Measurements from ENCODE around the gene CD7. TPM values are rescaled to one million over a fixed set of nuclear protein-coding genes. Genes with fewer than 3 reads are reported as not detected.

The CD7 gene
- total and polyA plus RNA-seq, 3 experiments from 2014 or later = 186 to 193 (median 190) TPM

DNA sequence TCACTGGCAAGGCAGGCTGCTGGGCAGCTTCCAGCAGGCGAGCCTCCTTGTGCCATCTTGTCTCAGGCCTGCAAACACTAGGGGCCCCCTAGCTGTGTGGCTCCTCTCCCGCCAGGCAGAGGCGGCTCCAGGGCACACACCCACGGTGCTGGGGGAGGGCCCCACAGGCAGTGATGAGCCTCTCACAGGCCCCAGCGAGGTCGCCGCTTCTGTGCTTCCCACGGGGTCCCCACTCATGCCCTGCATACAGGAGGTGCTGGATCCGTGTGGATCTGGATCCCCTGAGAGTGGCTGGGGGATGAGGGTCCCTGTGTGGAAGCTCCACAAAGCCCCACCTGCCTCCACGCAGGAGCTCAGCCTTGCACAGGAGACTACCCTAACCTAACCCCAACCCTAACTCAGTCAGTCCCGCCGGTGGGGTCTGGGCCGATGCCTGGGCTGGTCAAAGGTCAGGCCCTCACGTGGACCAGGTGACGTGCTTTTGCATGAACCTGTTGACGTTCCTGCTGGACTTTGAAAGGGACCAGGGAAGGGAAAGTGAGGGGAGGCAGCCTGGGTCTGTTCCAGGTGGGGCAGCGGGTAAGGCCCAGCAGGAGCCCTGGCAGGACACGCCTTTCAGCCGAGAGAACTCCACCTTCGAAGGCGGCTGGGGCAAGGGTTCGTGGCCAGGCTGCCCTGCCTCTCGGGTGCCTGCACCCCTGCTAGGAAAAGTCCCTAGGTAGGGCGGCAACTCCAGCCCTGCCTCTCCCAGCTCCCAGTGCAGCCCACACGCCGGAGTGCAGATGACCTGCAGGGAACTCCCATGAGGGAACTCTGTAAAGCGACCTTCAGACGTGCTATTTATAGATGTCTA, 11.0 kb upstream of the CD7 start:
- ChIA-PET POLR2A (no interaction called here), CTCF (no interaction called here)
- no peak overlapping the region for H3K4me3 ChIP-seq (ENCODE audit: low read length)
- H3K27ac ChIP-seq (ENCODE audit: low read depth, low read length) = no peak overlapping the region
- H3K27me3 Mint-ChIP-seq = peaks cover 5 to 9% of the 10 kb centered on the region in 2 donors
- no peaks in the 10 kb centered on the region for H3K36me3 ChIP-seq (ENCODE audit: insufficient read depth, low read length)
- no peaks in the 10 kb centered on the region for H3K9me3 ChIP-seq (ENCODE audit: low read length)
- no peak overlapping the region for H3K4me3 Mint-ChIP-seq
- H3K9me3 Mint-ChIP-seq = no peaks in the 10 kb centered on the region
- H3K4me1 ChIP-seq (ENCODE audit: insufficient read depth, low read length) = peaks cover 9% of the 10 kb centered on the region
- DNase-seq = peak in 1 of 5 donors; percentile 43
- peaks cover 5 to 15% (median 5%) of the 10 kb centered on the region in 3 donors for H3K4me1 Mint-ChIP-seq
- H3K27ac Mint-ChIP-seq = peak overlapping the region in 1 of 8 donors; percentile 60
- no peaks in the 10 kb centered on the region for H3K36me3 Mint-ChIP-seq
- H3K27me3 ChIP-seq (ENCODE audit: insufficient read depth, low read length, poor library complexity, severe bottlenecking) = no peaks in the 10 kb centered on the region

- Histone ChIP-seq H3K27ac (ENCODE audit: low read depth, low read length) (no peak overlapping the region), H3K27me3 (ENCODE audit: insufficient read depth, low read length, poor library complexity, severe bottlenecking) (no peaks in the 10 kb centered on the region), H3K9me3 (ENCODE audit: low read length) (no peaks in the 10 kb centered on the region), H3K4me3 (ENCODE audit: low read length) (no peak overlapping the region), H3K4me1 (ENCODE audit: insufficient read depth, low read length) (peaks cover 6% of the 10 kb centered on the region), H3K36me3 (ENCODE audit: insufficient read depth, low read length) (no peaks in the 10 kb centered on the region)
- Mint-ChIP-seq H3K9me3 (no peaks in the 10 kb centered on the region), H3K4me3 (no peak overlapping the region), H3K27ac (no peak overlapping the region), H3K36me3 (no peaks in the 10 kb centered on the region), H3K4me1 (peaks cover 2 to 11% (median 2%) of the 10 kb centered on the region in 3 donors), H3K27me3 (peaks cover 1 to 6% of the 10 kb centered on the region in 2 donors)
- CTCF ChIA-PET = no interaction called here
- no peak for DNase-seq
- POLR2A ChIA-PET = no interaction called here
Observed at GRCh38 chr17:82327757-82328140, 10.3 kb upstream of the CD7 start.

DNA sequence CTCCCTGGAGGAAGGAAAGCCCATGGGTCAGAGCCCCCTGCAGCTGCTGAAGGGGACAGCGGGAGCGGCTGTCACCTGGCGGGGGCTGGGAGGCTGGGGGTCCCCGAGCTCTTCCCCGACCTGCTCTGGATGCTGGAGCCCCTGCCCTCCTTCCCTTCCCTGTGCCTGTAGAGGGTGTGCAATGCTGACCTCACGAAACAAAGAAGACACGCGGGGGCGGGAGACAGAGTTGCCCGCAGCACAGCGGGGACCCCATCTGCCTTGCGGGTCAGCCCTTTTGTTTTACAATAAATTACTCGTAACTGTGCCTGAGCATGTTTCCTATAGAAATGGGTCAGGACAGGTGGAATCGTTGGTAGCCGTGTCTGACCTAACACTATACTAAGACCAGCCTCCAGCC, 9.9 kb upstream of the CD7 start:
- no peak overlapping the region for H3K4me3 Mint-ChIP-seq
- H3K9me3 Mint-ChIP-seq = no peaks in the 10 kb centered on the region
- no peak for DNase-seq
- H3K4me1 Mint-ChIP-seq = peaks cover 0 to 7% (median 1%) of the 10 kb centered on the region in 3 donors
- no peak overlapping the region for H3K4me3 ChIP-seq (ENCODE audit: low read length)
- H3K36me3 Mint-ChIP-seq = no peaks in the 10 kb centered on the region
- peaks cover 0 to 4% of the 10 kb centered on the region in 2 donors for H3K27me3 Mint-ChIP-seq
- no peak overlapping the region for H3K27ac Mint-ChIP-seq
- peaks cover 1% of the 10 kb centered on the region for H3K4me1 ChIP-seq (ENCODE audit: insufficient read depth, low read length)
- no peaks in the 10 kb centered on the region for H3K9me3 ChIP-seq (ENCODE audit: low read length)
- no peaks in the 10 kb centered on the region for H3K36me3 ChIP-seq (ENCODE audit: insufficient read depth, low read length)
- ChIA-PET POLR2A (no interaction called here), CTCF (no interaction called here)
- H3K27ac ChIP-seq (ENCODE audit: low read depth, low read length) = no peak overlapping the region
- no peaks in the 10 kb centered on the region for H3K27me3 ChIP-seq (ENCODE audit: insufficient read depth, low read length, poor library complexity, severe bottlenecking)

DNA sequence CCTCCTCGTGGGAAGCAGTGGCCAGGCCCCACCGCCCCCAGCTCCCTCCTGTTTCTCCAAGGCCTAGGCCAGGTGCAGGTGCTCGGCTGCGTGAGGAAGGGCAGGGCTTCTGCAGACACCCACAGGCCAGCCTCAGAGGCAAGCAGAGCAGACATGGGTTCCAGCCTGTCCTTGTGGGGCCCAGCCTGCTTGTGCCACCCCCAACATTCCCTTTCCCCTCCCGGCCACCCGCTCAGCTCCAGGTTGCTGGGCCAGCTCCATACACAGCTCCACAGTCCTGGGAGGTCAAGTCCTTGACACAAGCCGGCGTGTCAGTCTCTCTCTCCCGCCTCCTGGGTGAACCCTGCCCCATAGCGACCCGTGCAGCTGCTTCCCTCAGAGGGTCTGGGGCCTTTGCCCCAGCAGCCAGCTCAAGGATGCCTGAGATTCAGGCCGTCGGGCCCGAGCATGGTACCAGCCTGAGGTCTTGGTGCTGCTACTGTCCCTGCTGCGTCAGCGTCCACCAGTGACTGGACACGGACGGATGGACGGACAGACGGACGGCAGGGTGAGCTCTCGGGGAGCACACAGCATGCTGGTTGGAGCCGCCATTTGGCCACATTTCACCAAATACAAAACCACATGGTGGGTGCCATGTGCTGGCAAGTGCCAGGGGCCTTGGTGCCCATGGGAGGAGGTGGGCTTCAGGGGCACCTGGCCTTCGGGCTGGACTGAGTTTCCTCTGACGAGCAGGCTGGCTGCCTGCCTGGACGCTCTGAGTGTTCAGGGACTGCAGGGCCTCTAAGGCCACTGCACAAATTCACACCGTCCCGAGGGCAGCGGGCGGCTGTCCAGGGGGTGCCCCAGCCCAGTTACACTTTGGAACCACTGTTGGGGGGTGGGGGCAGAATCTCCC, 8.1 kb upstream of the CD7 start:
- H3K4me3 Mint-ChIP-seq = no peak overlapping the region
- POLR2A ChIA-PET = interaction anchor here (0.7 kb wide), 1 partner anchor 32 kb away, joined by 3 read pairs; no protein-coding TSS in a partner anchor

GRCh38 chr17:82324566-82325285, 7.3 kb upstream of the CD7 start:
- Mint-ChIP-seq H3K36me3 (no peaks in the 10 kb centered on the region), H3K4me3 (no peak overlapping the region), H3K27ac (peak overlapping the region in 2 of 8 donors; percentile 43 to 50), H3K27me3 (peaks cover 0 to 3% of the 10 kb centered on the region in 2 donors), H3K9me3 (no peaks in the 10 kb centered on the region), H3K4me1 (peaks cover 3 to 23% (median 5%) of the 10 kb centered on the region in 3 donors)
- DNase-seq = no peak
- Histone ChIP-seq H3K27ac (ENCODE audit: low read depth, low read length) (no peak overlapping the region), H3K4me1 (ENCODE audit: insufficient read depth, low read length) (peaks cover 14% of the 10 kb centered on the region), H3K4me3 (ENCODE audit: low read length) (no peak overlapping the region), H3K9me3 (ENCODE audit: low read length) (no peaks in the 10 kb centered on the region), H3K27me3 (ENCODE audit: insufficient read depth, low read length, poor library complexity, severe bottlenecking) (no peaks in the 10 kb centered on the region), H3K36me3 (ENCODE audit: insufficient read depth, low read length) (no peaks in the 10 kb centered on the region)
- POLR2A ChIA-PET = interaction anchor here (0.7 kb wide), 1 partner anchor 31 kb away, joined by 3 read pairs; no protein-coding TSS in a partner anchor
- CTCF ChIA-PET = interaction anchor here (3.4 to 5.8 kb wide), 2 partner anchors 24 to 89 kb away, joined by 13 to 89 read pairs; no protein-coding TSS in a partner anchor

More for the DNA sequence above, 8.1 kb upstream of the CD7 start:
- CTCF ChIA-PET = interaction anchor here (3.4 to 5.8 kb wide), 2 partner anchors 25 to 90 kb away, joined by 13 to 89 read pairs; no protein-coding TSS in a partner anchor
- peaks cover 3 to 22% (median 5%) of the 10 kb centered on the region in 3 donors for H3K4me1 Mint-ChIP-seq
- Histone ChIP-seq H3K4me3 (ENCODE audit: low read length) (no peak overlapping the region), H3K9me3 (ENCODE audit: low read length) (no peaks in the 10 kb centered on the region), H3K36me3 (ENCODE audit: insufficient read depth, low read length) (no peaks in the 10 kb centered on the region), H3K27ac (ENCODE audit: low read depth, low read length) (no peak overlapping the region), H3K4me1 (ENCODE audit: insufficient read depth, low read length) (peaks cover 13% of the 10 kb centered on the region), H3K27me3 (ENCODE audit: insufficient read depth, low read length, poor library complexity, severe bottlenecking) (no peaks in the 10 kb centered on the region)
- H3K27ac Mint-ChIP-seq = no peak overlapping the region
- H3K36me3 Mint-ChIP-seq = no peaks in the 10 kb centered on the region
- DNase-seq = peak in 1 of 5 donors; percentile 45
- H3K27me3 Mint-ChIP-seq = peaks cover 0 to 3% of the 10 kb centered on the region in 2 donors
- no peaks in the 10 kb centered on the region for H3K9me3 Mint-ChIP-seq

- H3K4me3 Mint-ChIP-seq = peak overlapping the region in 1 of 7 donors; percentile 24
- no peak overlapping the region for H3K4me3 ChIP-seq (ENCODE audit: low read length)
- H3K27me3 ChIP-seq (ENCODE audit: insufficient read depth, low read length, poor library complexity, severe bottlenecking) = no peaks in the 10 kb centered on the region
- no peaks in the 10 kb centered on the region for H3K9me3 Mint-ChIP-seq
- ChIA-PET POLR2A (interaction anchor here (0.6 kb wide), 1 partner anchor 838 kb away, joined by 3 read pairs; no protein-coding TSS in a partner anchor), CTCF (interaction anchor here (0.9 to 5.8 kb wide), 3 partner anchors 23 to 118 kb away, joined by 3 to 89 read pairs (median 13); no protein-coding TSS in a partner anchor)
- H3K36me3 ChIP-seq (ENCODE audit: insufficient read depth, low read length) = no peaks in the 10 kb centered on the region
- H3K4me1 Mint-ChIP-seq = peaks cover 3 to 23% (median 5%) of the 10 kb centered on the region in 3 donors
- no peaks in the 10 kb centered on the region for H3K36me3 Mint-ChIP-seq
- DNase-seq = no peak
- H3K27ac Mint-ChIP-seq = peak overlapping the region in 2 of 8 donors; percentile 39 to 91
- H3K27me3 Mint-ChIP-seq = peaks cover 0 to 3% of the 10 kb centered on the region in 2 donors
- H3K9me3 ChIP-seq (ENCODE audit: low read length) = no peaks in the 10 kb centered on the region
- H3K4me1 ChIP-seq (ENCODE audit: insufficient read depth, low read length) = peaks cover 14% of the 10 kb centered on the region
- no peak overlapping the region for H3K27ac ChIP-seq (ENCODE audit: low read depth, low read length)
Observed at GRCh38 chr17:82323514-82324234, 6.3 kb upstream of the CD7 start.
